WTC11 (cell line): ENCODE measurements around the gene CNTNAP5. TPM values are rescaled to one million over a fixed set of nuclear protein-coding genes. Genes with fewer than 3 reads are reported as not detected.

Source experiments
- ATAC-seq: fragments of 200-7000 bp; cut with Tn5 transposase; 2 replicates; pipeline ENCODE4 v1.10.0; 2021; ENCODE audit warnings: mild to moderate bottlenecking, moderate library complexity
- CTCF ChIA-PET: fragments of 300-600 bp; sonication (Branson Sonifier 250); formaldehyde crosslinking; loops from one replicate; lab custom pipeline; 2021; ENCODE audit warnings: antibody characterized with exemption; lab: Charles Lee
- POLR2A ChIA-PET: fragments of 350-600 bp; sonication (Branson Sonifier 250); formaldehyde crosslinking; loops from one replicate; lab custom pipeline; 2021; ENCODE audit warnings: antibody characterized with exemption; lab: Charles Lee
- DNase-seq: peaks from one replicate; pipeline ENCODE4 v3.0.0; 2021; ENCODE audit warnings: low spot score
- H3K27ac Mint-ChIP-seq: 2 replicates; pipeline ENCODE4 v1.8.0; 2021; ENCODE audit warnings: mixed read lengths
- H3K27me3 Mint-ChIP-seq: 2 replicates; pipeline ENCODE4 v1.8.0; 2021; ENCODE audit warnings: low read depth, mild to moderate bottlenecking, moderate library complexity, mixed read lengths
- H3K36me3 Mint-ChIP-seq: 2 replicates; pipeline ENCODE4 v1.8.0; 2021; ENCODE audit warnings: mixed read lengths
- H3K4me1 Mint-ChIP-seq: 2 replicates; pipeline ENCODE4 v1.8.0; 2022; ENCODE audit warnings: mixed read lengths
- H3K4me3 Mint-ChIP-seq: 2 replicates; pipeline ENCODE4 v1.8.0; 2021; ENCODE audit warnings: mild to moderate bottlenecking, moderate library complexity, mixed read lengths
- H3K9me3 Mint-ChIP-seq: 2 replicates; pipeline ENCODE4 v1.8.0; 2021; ENCODE audit warnings: mixed read lengths
- AR ChIP-seq: fragments of 250-450 bp; sonication (Bioruptor Pico); IDR thresholded peaks from 2 replicates; pipeline ENCODE4 v1.9.0; 2021; ENCODE audit warnings: mild to moderate bottlenecking
- ATF6 ChIP-seq: sonication (generic); formaldehyde crosslinking; IDR thresholded peaks from 2 replicates; pipeline ENCODE4 v1.8.1; 2023; ENCODE audit warnings: mild to moderate bottlenecking, missing genetic modification reagents
- CTCF ChIP-seq: fragments of 200-600 bp; IDR thresholded peaks from 2 replicates; pipeline ENCODE4 v1.8.0; 2022; ENCODE audit warnings: antibody characterized with exemption
- EMX1 ChIP-seq: fragments of 250-450 bp; sonication (Bioruptor Pico); IDR thresholded peaks from 2 replicates; pipeline ENCODE4 v1.8.0; 2021; ENCODE audit warnings: mild to moderate bottlenecking
- GRHL2 ChIP-seq: fragments of 250-450 bp; sonication (Bioruptor Pico); IDR thresholded peaks from 2 replicates; pipeline ENCODE4 v1.8.0; 2022; ENCODE audit warnings: mild to moderate bottlenecking, moderate library complexity; ENCODE audit not compliant: insufficient replicate concordance, severe bottlenecking
- JUN ChIP-seq: sonication (generic); formaldehyde crosslinking; IDR thresholded peaks from 2 replicates; pipeline ENCODE4 v1.8.0; 2023; ENCODE audit warnings: mild to moderate bottlenecking, missing genetic modification reagents
- MLX ChIP-seq: sonication (generic); formaldehyde crosslinking; IDR thresholded peaks from 2 replicates; pipeline ENCODE4 v1.8.1; 2023; ENCODE audit warnings: mild to moderate bottlenecking, missing genetic modification reagents, moderate library complexity
- MXD4 ChIP-seq: fragments of 250-450 bp; sonication (Bioruptor Pico); IDR thresholded peaks from 2 replicates; pipeline ENCODE4 v1.8.0; 2021; ENCODE audit warnings: mild to moderate bottlenecking, moderate library complexity, borderline replicate concordance
- NFE2L1 ChIP-seq: sonication (generic); formaldehyde crosslinking; IDR thresholded peaks from 2 replicates; pipeline ENCODE4 v1.8.1; 2023; ENCODE audit warnings: missing genetic modification reagents
- NR2C2 ChIP-seq: sonication (generic); formaldehyde crosslinking; IDR thresholded peaks from 2 replicates; pipeline ENCODE4 v1.8.0; 2022; ENCODE audit warnings: mild to moderate bottlenecking, missing genetic modification reagents
- RELA ChIP-seq: sonication (generic); formaldehyde crosslinking; IDR thresholded peaks from 2 replicates; pipeline ENCODE4 v1.8.1; 2022; ENCODE audit warnings: missing genetic modification reagents, mild to moderate bottlenecking, borderline replicate concordance
- RORB ChIP-seq: fragments of 250-450 bp; sonication (Bioruptor Pico); IDR thresholded peaks from 2 replicates; pipeline ENCODE4 v1.9.0; 2021; ENCODE audit warnings: mild to moderate bottlenecking
- SMAD3 ChIP-seq: sonication (generic); formaldehyde crosslinking; IDR thresholded peaks from 2 replicates; pipeline ENCODE4 v1.8.0; 2022; ENCODE audit warnings: missing genetic modification reagents, mild to moderate bottlenecking, borderline replicate concordance
- ZNF425 ChIP-seq: fragments of 250-450 bp; sonication (Bioruptor Pico); conservative IDR thresholded peaks from 2 replicates; pipeline ENCODE4 v1.9.0; 2021; ENCODE audit warnings: mild to moderate bottlenecking
- ZSCAN18 ChIP-seq: fragments of 250-450 bp; sonication (Bioruptor Pico); IDR thresholded peaks from 2 replicates; pipeline ENCODE4 v2.1.2; 2022; ENCODE audit warnings: mild to moderate bottlenecking, moderate library complexity
- total RNA-seq: library from RNA; stranded (reverse); gene quantifications from 3 replicates; pipeline ENCODE4 v1.2.3, GENCODE V29; 2021
- TF ChIP-seq, protein P1 (sequence below): sonication (generic); formaldehyde crosslinking; IDR thresholded peaks from 2 replicates; pipeline ENCODE4 v1.8.0; 2022; ENCODE audit warnings: mild to moderate bottlenecking, missing genetic modification reagents
- TF ChIP-seq, protein P2 (sequence below): fragments of 250-450 bp; sonication (Bioruptor Pico); IDR thresholded peaks from 2 replicates; pipeline ENCODE4 v1.9.0; 2021; ENCODE audit warnings: mild to moderate bottlenecking, borderline replicate concordance

Gene CNTNAP5
- total RNA-seq, 1 experiment from 2014 or later, result 0.22 TPM

DNA sequence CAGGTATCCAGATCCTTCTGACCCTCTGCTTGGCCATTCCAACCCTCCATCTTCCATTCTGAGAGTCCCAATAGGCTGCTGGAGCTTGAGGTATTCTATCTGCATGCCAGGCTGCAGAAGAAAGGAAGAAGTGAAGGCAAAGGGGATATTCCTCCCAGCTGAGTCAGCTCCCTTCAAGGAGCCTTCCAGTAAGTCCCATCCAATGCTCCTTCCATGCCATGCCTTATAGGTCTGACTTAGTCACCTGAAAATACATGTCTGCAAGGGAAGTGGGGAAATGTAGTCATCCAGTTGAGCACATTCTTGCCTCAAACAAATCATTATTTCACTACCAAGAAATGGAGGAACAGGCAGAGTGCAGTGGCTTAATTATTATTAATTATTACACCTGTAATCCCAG is 464.6 kb downstream of the CNTNAP5 start (continued):
- TF ChIP-seq ZSCAN18 (CRISPR knock-in tag) (no peak), EMX1 (CRISPR knock-in tag) (no peak), AR (CRISPR knock-in tag) (no peak)
- TF ChIP-seq, protein P1, sequence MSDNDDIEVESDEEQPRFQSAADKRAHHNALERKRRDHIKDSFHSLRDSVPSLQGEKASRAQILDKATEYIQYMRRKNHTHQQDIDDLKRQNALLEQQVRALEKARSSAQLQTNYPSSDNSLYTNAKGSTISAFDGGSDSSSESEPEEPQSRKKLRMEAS (CRISPR knock-in tag), result no peak

- DNase-seq, result no peak
- Mint-ChIP-seq H3K4me1 (peaks cover 13% of the 10 kb centered on the region), H3K27me3 (no peaks in the 10 kb centered on the region), H3K36me3 (no peaks in the 10 kb centered on the region), H3K4me3 (no peak overlapping the region), H3K9me3 (peaks cover 2% of the 10 kb centered on the region), H3K27ac (no peak overlapping the region)
- no peak for TF ChIP-seq SMAD3
- POLR2A ChIA-PET, result no interaction called here
- no peak for ATAC-seq
- CTCF ChIA-PET, result no interaction called here
Measured at GRCh38 chr2:124501575-124502152, 476.6 kb downstream of the CNTNAP5 start.

GRCh38 chr2:124514236-124514635 is 489.1 kb downstream of the CNTNAP5 start:
- no peak for DNase-seq
- no peak for ATAC-seq
- CTCF ChIA-PET, result no interaction called here
- no peak overlapping the region for H3K4me3 Mint-ChIP-seq
- H3K27ac Mint-ChIP-seq, result no peak overlapping the region
- peaks cover 11% of the 10 kb centered on the region for H3K36me3 Mint-ChIP-seq
- no peaks in the 10 kb centered on the region for H3K4me1 Mint-ChIP-seq
- POLR2A ChIA-PET, result no interaction called here
- H3K9me3 Mint-ChIP-seq, result peaks cover 16% of the 10 kb centered on the region
- H3K27me3 Mint-ChIP-seq, result no peaks in the 10 kb centered on the region
- TF ChIP-seq RELA (no peak), RORB (CRISPR knock-in tag) (no peak), GRHL2 (CRISPR knock-in tag) (no peak), MXD4 (CRISPR knock-in tag) (no peak), NR2C2 (CRISPR knock-in tag) (no peak), JUN (CRISPR knock-in tag) (no peak), CTCF (no peak), NFE2L1 (CRISPR knock-in tag) (no peak), ZNF425 (CRISPR knock-in tag) (no peak), MLX (CRISPR knock-in tag) (no peak), ATF6 (CRISPR knock-in tag) (no peak)
- TF ChIP-seq, protein P2, sequence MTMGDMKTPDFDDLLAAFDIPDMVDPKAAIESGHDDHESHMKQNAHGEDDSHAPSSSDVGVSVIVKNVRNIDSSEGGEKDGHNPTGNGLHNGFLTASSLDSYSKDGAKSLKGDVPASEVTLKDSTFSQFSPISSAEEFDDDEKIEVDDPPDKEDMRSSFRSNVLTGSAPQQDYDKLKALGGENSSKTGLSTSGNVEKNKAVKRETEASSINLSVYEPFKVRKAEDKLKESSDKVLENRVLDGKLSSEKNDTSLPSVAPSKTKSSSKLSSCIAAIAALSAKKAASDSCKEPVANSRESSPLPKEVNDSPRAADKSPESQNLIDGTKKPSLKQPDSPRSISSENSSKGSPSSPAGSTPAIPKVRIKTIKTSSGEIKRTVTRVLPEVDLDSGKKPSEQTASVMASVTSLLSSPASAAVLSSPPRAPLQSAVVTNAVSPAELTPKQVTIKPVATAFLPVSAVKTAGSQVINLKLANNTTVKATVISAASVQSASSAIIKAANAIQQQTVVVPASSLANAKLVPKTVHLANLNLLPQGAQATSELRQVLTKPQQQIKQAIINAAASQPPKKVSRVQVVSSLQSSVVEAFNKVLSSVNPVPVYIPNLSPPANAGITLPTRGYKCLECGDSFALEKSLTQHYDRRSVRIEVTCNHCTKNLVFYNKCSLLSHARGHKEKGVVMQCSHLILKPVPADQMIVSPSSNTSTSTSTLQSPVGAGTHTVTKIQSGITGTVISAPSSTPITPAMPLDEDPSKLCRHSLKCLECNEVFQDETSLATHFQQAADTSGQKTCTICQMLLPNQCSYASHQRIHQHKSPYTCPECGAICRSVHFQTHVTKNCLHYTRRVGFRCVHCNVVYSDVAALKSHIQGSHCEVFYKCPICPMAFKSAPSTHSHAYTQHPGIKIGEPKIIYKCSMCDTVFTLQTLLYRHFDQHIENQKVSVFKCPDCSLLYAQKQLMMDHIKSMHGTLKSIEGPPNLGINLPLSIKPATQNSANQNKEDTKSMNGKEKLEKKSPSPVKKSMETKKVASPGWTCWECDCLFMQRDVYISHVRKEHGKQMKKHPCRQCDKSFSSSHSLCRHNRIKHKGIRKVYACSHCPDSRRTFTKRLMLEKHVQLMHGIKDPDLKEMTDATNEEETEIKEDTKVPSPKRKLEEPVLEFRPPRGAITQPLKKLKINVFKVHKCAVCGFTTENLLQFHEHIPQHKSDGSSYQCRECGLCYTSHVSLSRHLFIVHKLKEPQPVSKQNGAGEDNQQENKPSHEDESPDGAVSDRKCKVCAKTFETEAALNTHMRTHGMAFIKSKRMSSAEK (CRISPR knock-in tag), result no peak
